Calu3 (cell line): ENCODE results near the gene USP40. TPM values are rescaled to one million over a fixed set of nuclear protein-coding genes. Genes with fewer than 3 reads are reported as not detected.

Experiments used
- BruUV-seq: library from RNA; stranded (reverse); fragments of 400-500 nt; replicated peaks from 2 replicates; lab custom pipeline; 2021; lab: Mats Ljungman, UMichigan
- CTCF ChIA-PET: fragments of 300-600 bp; sonication (Branson Sonifier 250); formaldehyde crosslinking; loops from one replicate; lab custom pipeline; 2022; ENCODE audit warnings: antibody characterized with exemption; lab: Charles Lee
- DNase-seq: peaks from one replicate; pipeline ENCODE4 v3.0.0; 2022
- H3K27ac Mint-ChIP-seq: one replicate; pipeline ENCODE4 v1.8.0; 2022; ENCODE audit warnings: mixed read lengths; ENCODE audit not compliant: unreplicated experiment
- H3K27me3 Mint-ChIP-seq: one replicate; pipeline ENCODE4 v1.8.0; 2022; ENCODE audit warnings: mixed read lengths; ENCODE audit not compliant: unreplicated experiment
- H3K36me3 Mint-ChIP-seq: one replicate; pipeline ENCODE4 v1.8.0; 2022; ENCODE audit warnings: mild to moderate bottlenecking, moderate library complexity, mixed read lengths; ENCODE audit not compliant: insufficient read depth, unreplicated experiment
- H3K4me1 Mint-ChIP-seq: one replicate; pipeline ENCODE4 v1.8.0; 2022; ENCODE audit warnings: mild to moderate bottlenecking, low read depth, mixed read lengths; ENCODE audit not compliant: unreplicated experiment
- H3K4me3 Mint-ChIP-seq: one replicate; pipeline ENCODE4 v1.8.0; 2022; ENCODE audit warnings: mild to moderate bottlenecking, low read depth, moderate library complexity, mixed read lengths; ENCODE audit not compliant: unreplicated experiment
- H3K9me3 Mint-ChIP-seq: one replicate; pipeline ENCODE4 v1.8.0; 2022; ENCODE audit warnings: low read depth, mixed read lengths; ENCODE audit not compliant: unreplicated experiment
- intact Hi-C: fragments of 100-400 bp; cut with micrococcal nuclease; formaldehyde crosslinking; loops from one replicate; pipeline ENCODE4 v1.10.0; 2022; ENCODE audit not compliant: unreplicated experiment
- total RNA-seq: library from RNA; stranded (reverse); gene quantifications from 2 replicates; pipeline ENCODE4 v1.2.3, GENCODE V29; 2022
- TF ChIP-seq, protein P1 (sequence below): fragments of 200-600 bp; IDR thresholded peaks from one replicate; pipeline ENCODE4 v1.8.0; 2022; ENCODE audit warnings: antibody characterized with exemption; ENCODE audit not compliant: unreplicated experiment

USP40 gene
- total RNA-seq, 1 experiment from 2014 or later: 44.2 TPM

DNA sequence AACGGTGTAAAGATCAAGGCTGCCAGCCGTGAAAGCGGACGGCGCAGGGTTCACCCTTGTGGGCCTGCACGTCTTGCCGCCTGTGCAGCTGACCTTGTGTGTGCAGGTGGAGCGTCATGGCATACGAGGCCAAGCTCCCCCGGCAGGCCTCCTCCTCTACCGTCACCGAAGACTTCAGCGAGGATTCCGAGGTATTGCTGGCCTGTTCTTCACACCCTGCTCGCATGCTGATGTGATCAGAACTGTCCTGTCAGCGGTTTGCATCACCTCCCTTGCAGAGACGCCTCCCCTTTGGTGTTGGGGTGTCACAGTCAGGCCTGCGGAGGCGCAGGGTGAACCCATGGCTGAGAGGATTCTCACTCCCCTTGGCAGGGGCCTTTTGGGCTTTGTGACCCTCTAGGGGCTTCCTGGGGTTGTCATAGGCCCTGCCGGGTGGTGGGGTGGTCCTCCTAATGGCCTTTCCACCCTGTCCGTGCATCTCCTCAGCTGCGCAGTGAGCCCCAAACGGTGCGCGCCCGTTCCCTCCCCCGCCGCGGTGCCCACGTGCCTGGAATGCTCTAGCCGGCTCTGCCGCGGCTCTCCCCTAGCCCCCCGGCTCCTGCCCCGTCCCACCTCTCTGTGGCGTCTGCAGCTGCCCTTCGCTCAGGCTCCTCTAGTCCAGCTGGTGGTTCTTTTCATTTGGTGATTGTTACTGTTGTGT is 119.8 kb downstream of the USP40 start:
- Mint-ChIP-seq H3K36me3 (peaks cover 4% of the 10 kb centered on the region), H3K9me3 (no peaks in the 10 kb centered on the region), H3K27ac (no peak overlapping the region), H3K4me3 (no peak overlapping the region), H3K27me3 (no peaks in the 10 kb centered on the region), H3K4me1 (peaks cover 13% of the 10 kb centered on the region)
- CTCF ChIA-PET: interaction anchor here (1.2 kb wide), 1 partner anchor 43 kb away, joined by 4 read pairs; no protein-coding TSS in a partner anchor
- TF ChIP-seq, protein P1, sequence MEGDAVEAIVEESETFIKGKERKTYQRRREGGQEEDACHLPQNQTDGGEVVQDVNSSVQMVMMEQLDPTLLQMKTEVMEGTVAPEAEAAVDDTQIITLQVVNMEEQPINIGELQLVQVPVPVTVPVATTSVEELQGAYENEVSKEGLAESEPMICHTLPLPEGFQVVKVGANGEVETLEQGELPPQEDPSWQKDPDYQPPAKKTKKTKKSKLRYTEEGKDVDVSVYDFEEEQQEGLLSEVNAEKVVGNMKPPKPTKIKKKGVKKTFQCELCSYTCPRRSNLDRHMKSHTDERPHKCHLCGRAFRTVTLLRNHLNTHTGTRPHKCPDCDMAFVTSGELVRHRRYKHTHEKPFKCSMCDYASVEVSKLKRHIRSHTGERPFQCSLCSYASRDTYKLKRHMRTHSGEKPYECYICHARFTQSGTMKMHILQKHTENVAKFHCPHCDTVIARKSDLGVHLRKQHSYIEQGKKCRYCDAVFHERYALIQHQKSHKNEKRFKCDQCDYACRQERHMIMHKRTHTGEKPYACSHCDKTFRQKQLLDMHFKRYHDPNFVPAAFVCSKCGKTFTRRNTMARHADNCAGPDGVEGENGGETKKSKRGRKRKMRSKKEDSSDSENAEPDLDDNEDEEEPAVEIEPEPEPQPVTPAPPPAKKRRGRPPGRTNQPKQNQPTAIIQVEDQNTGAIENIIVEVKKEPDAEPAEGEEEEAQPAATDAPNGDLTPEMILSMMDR: no peak
- DNase-seq: no peak
- intact Hi-C loops: loop anchor here (10.0 kb wide), 1 partner anchor 388 kb away; no protein-coding TSS in a partner anchor
- BruUV-seq: no TSS peak

DNA sequence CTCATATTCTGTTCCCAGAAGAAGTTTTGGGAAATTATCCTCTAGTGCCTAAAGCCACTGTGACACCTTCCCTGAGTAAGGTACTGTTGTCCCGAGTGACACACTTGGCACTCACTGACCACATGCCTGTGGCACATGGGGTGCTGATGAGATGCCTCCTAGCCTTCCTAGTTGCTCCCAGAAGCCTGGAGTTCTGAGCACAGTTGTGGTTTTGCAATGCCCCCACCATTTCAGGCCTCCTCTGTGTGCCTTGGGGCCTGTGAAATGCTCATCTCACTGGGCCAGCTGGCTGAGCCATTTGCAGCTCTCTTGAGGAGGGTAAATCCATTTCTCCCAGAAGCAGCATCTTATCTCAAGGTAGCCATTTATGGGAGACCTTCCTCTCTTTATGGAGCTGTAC is 120.5 kb downstream of the USP40 start:
- no peak overlapping the region for H3K27ac Mint-ChIP-seq
- peaks cover 13% of the 10 kb centered on the region for H3K4me1 Mint-ChIP-seq
- no peak overlapping the region for H3K4me3 Mint-ChIP-seq
- H3K9me3 Mint-ChIP-seq: no peaks in the 10 kb centered on the region
- intact Hi-C loops: loop anchor here (10.0 kb wide), 1 partner anchor 389 kb away; no protein-coding TSS in a partner anchor
- TF ChIP-seq, protein P1: no peak
- H3K27me3 Mint-ChIP-seq: no peaks in the 10 kb centered on the region
- H3K36me3 Mint-ChIP-seq: peaks cover 6% of the 10 kb centered on the region
- CTCF ChIA-PET: interaction anchor here (4.0 kb wide), 1 partner anchor 42 kb away, joined by 33 read pairs; no protein-coding TSS in a partner anchor
- DNase-seq: no peak
- no TSS peak for BruUV-seq

DNA sequence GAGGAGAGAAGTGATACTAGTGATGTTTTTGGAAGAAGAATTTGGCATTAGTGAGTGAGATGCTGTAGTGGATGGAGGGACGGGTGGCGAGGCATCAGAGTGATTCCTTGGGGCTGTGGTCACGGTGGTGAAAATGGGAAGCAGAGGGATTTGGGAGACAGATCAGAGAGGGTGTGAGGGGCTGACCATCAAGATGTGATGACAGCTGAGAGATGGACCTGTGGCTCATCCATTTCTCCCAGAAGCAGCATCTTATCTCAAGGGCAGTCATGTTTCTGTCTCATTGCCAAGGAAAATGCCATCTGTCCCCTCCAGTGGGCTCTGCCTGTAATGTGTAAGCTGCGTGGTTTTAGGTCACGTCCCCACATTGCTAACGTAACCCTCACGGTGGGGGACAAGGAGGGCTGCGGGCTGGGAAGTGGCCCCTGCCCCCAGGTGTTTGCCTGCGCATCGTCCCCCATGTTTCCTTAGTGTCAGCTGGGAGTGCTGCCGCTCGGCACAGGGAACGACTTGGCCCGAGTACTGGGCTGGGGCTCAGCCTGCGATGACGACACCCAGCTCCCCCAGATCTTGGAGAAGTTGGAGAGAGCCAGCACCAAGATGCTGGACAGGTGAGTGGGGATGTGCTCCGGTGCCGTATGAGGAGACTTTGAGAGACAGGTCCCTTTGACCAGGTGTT is 121.3 kb downstream of the USP40 start:
- DNase-seq: no peak
- Mint-ChIP-seq H3K4me3 (no peak overlapping the region), H3K4me1 (peaks cover 13% of the 10 kb centered on the region), H3K9me3 (no peaks in the 10 kb centered on the region), H3K36me3 (peaks cover 10% of the 10 kb centered on the region), H3K27ac (no peak overlapping the region), H3K27me3 (no peaks in the 10 kb centered on the region)
- BruUV-seq: no TSS peak
- CTCF ChIA-PET: interaction anchor here (4.0 kb wide), 1 partner anchor 41 kb away, joined by 33 read pairs; no protein-coding TSS in a partner anchor
- intact Hi-C loops: loop anchor here (10.0 kb wide), 1 partner anchor 390 kb away; no protein-coding TSS in a partner anchor
- TF ChIP-seq, protein P1: no peak

DNA sequence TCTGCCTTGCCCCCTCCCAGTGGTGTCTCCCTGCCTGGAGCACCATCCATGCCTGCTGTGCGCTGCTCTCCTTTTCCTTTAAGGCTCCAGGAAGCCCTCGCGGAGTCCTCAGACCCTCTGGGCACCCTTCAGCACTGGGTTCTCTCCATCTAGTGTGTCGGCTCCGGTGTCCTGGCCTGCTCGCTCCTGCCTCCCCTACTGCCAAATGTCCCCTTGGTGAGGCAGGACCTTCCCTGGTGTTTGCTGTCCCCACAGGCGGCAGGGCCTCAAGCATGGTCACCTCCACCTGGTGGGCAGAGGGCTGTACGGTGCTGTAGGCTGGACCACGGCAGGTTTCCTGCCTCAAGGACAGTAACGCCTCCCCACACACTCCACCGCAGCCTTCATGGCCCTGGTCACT is 122.1 kb downstream of the USP40 start:
- H3K36me3 Mint-ChIP-seq: peaks cover 10% of the 10 kb centered on the region
- peaks cover 13% of the 10 kb centered on the region for H3K4me1 Mint-ChIP-seq
- no peaks in the 10 kb centered on the region for H3K9me3 Mint-ChIP-seq
- H3K27me3 Mint-ChIP-seq: no peaks in the 10 kb centered on the region
- intact Hi-C loops: loop anchor here (10.0 kb wide), 1 partner anchor 390 kb away; no protein-coding TSS in a partner anchor
- H3K4me3 Mint-ChIP-seq: no peak overlapping the region
- DNase-seq: no peak
- TF ChIP-seq, protein P1: no peak
- no TSS peak for BruUV-seq
- CTCF ChIA-PET: interaction anchor here (4.0 kb wide), 1 partner anchor 40 kb away, joined by 33 read pairs; no protein-coding TSS in a partner anchor
- H3K27ac Mint-ChIP-seq: peak overlapping the region; percentile 22
